Heart right ventricle (tissue), 16 donors: ENCODE results near the gene PJA1. TPM values are rescaled to one million over a fixed set of nuclear protein-coding genes. Genes with fewer than 3 reads are reported as not detected.

Experiments
- ATAC-seq, 8 donors: fragments of 200-7000 bp; cut with Tn5 transposase; one replicate each; pipeline ENCODE4 v1.9.1; 2020; ENCODE audit warnings: mild to moderate bottlenecking in 8 of 8, moderate library complexity in 8 of 8, moderate number of reproducible peaks in 1 of 8
- DNase-seq, 2 donors: peaks; one replicate each; pipeline ENCODE4 v3.0.0-alpha.2; 2020
- H3K27ac ChIP-seq, 10 donors: fragments of 200-600 bp; sonication (generic) in 2 of 10; one replicate each; pipeline versions ENCODE4 v1.5.0 to v1.8.0; 2020 to 2022; ENCODE audit warnings: mild to moderate bottlenecking in 3 of 10
- H3K27me3 ChIP-seq, 7 donors: fragments of 200-600 bp; one replicate each; pipeline ENCODE4 v1.8.0; 2021 to 2022; ENCODE audit warnings: mild to moderate bottlenecking in 2 of 7
- H3K36me3 ChIP-seq, 9 donors: fragments of 200-600 bp; sonication (generic) in 1 of 9; one replicate each; pipeline versions ENCODE4 v1.5.0 to v1.8.0; 2020 to 2022; ENCODE audit warnings: mild to moderate bottlenecking in 2 of 9
- H3K4me1 ChIP-seq, 9 donors: fragments of 200-600 bp; sonication (generic) in 1 of 9; one replicate each; pipeline versions ENCODE4 v1.5.0 to v1.8.0; 2020 to 2022; ENCODE audit warnings: mild to moderate bottlenecking in 4 of 9
- H3K4me3 ChIP-seq, 10 donors: fragments of 200-600 bp; sonication (generic) in 2 of 10; one replicate each; pipeline versions ENCODE4 v1.5.0 to v1.8.0; 2020 to 2022; ENCODE audit warnings: mild to moderate bottlenecking in 7 of 10, moderate library complexity in 2 of 10
- H3K9me3 ChIP-seq, 11 donors: fragments of 200-600 bp in 10 of 11; sonication (generic) in 2 of 11; one replicate each; pipeline versions ENCODE4 v1.5.0 to v1.8.0; 2013 to 2022; ENCODE audit warnings: mild to moderate bottlenecking in 2 of 11, control low read depth in 1 of 11, moderate library complexity in 1 of 11
- CTCF ChIP-seq, 9 donors: fragments of 200-600 bp; sonication (generic) in 2 of 9; IDR thresholded peaks; one replicate each; pipeline versions ENCODE4 v1.5.0 to v1.8.0; 2021 to 2022; ENCODE audit warnings: antibody characterized with exemption in 9 of 9, mild to moderate bottlenecking in 5 of 9, moderate library complexity in 1 of 9
- WGBS, 2 donors: extraction: QIAGEN DNeasy Blood & Tissue Kit; methylation state at CpG; one replicate each; pipeline ENCODE4 v1.1.7; 2013; ENCODE audit warnings: inconsistent platforms in 1 of 2; 5-methylcytosine and 5-hydroxymethylcytosine counted together
- intact Hi-C, 10 donors: fragments of 100-400 bp; cut with DNase I; formaldehyde crosslinking; loops; one replicate each; pipeline versions ENCODE4 v1.11.1 to v1.14.2; 2022
- polyA plus RNA-seq, 2 donors: library from polyadenylated mRNA; stranded (reverse); fragments of 200-250 nt; gene quantifications; one replicate each; pipeline ENCODE4 v1.2.3, GENCODE V29; 2013
- total RNA-seq, 10 donors: library from RNA; stranded (reverse); fragmentation: NEBNext Ultra II Directional in 3 of 10; extraction: Animal tissue kit (Norgen Biotek cat#: 25700) in 3 of 10; gene quantifications; one replicate each; pipeline versions ENCODE4 v1.2.1 to v1.2.4, GENCODE V29; 2021 to 2023
- donor health status: Arrhythmogenic right ventricular cardiomyopathy.
- donor health status: ischemic (EF 13 %, LVEDD 7.1; RV severe dilation, severe dysfunction).
- donor health status: healthy with polysubstance abuse.
- donor health status: DM: no; HTN: yes; CAD: no.
- donor health status: DM: no; HTN: no; CAD: no.
- donor health status: ischemic (EF 25% LVEDD 6.9; RV normal size, moderate dysfunction).
- donor health status: ischemic (EF 25% LVEDD 5.7; RV mildly dilated, moderate dysfunction).
- donor health status: healthy.
- donor health status: DM: yes; HTN: yes; CAD: no.
- donor health status: Ischemic cardiomyopathy.
- donor health status: ischemic (EF 35%, LVEDD 5.7; RV mildly dilated, moderate dysfunction).
- donor health status: nonischemic (EF 11% LVEDD 7.7; RV severe dilation, severe dysfunction).
- donor health status: DM: yes; HTN: yes; CAD: no.
- donor health status: PGD.
- donor health status: ischemic (EF 29% LVEDD 5.4; RV normal size, mild dysfunction).
- donor health status: nonischemic (EF 23%, LVEDD 6.1; RV moderate dilation, normal function).

Gene PJA1
- total and polyA plus RNA-seq, 12 donors = 4.5 to 20.2 (median 15.0) TPM

DNA sequence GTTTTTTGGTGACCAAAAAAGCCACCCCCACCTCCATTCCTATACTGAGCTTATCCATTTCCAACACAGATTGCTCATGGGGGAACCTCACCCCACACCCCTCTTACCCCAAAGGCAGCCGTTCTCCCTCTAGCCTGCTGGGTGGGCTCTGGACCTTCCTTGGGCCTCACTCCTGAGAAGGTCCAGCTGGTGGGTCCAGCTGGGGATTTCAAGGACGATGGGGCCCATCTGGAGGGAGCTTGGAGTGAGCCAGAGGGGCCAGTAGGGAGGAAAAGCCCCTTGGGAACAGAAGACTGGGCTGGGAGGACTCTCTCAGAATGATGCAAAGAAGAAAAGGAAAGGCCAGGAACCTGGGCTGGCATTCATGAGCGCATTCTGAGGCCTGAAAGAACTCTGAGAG lies 42.0 kb upstream of the PJA1 start:
- Histone ChIP-seq H3K27ac (no peak overlapping the region), H3K27me3 (peaks cover 0 to 10% (median 0%) of the 10 kb centered on the region in 7 donors), H3K36me3 (no peaks in the 10 kb centered on the region), H3K4me3 (no peak overlapping the region), H3K9me3 (no peaks in the 10 kb centered on the region), H3K4me1 (peaks cover 0 to 9% (median 0%) of the 10 kb centered on the region in 9 donors)
- DNase-seq (no peak), ATAC-seq (no peak)
- TF ChIP-seq CTCF (IDR thresholded peaks at IDR 0.05) = no peak
- WGBS, 2 donors = 75 to 78% methylated on average over 3 of the region's 3 CpGs
- intact Hi-C loops = loop anchor here in 1 of 10 donors (5.0 kb wide), 1 partner anchor 380 kb away; the partner anchor contains the start of gene EFNB1

DNA sequence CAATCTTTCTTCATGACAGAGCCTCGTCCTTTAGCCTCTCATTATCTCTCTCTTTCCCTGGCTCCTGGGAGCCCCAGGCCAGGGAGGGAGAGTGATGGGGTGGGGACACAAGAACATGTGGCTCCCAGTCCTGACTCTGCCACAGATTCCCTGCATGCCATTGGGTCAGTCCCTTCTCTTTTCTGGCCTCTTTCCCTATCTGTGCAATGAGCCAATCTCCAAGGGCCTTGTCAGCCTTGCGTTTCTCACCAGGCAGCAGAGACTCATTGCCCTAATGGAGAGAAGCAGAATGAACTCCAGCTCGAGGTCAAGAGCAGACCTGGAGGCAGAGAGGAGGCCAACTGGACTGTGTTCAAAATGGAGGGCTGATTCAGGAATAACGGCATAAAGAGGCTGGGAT lies 38.4 kb upstream of the PJA1 start:
- no peak overlapping the region for H3K4me3 ChIP-seq
- ATAC-seq (peak in 4 of 8 donors; percentile 35 to 75 (median 42)), DNase-seq (peak in 1 of 2 donors; percentile 5)
- intact Hi-C loops = no loop called here
- no peaks in the 10 kb centered on the region for H3K4me1 ChIP-seq
- WGBS, 2 donors = 45 to 49% methylated on average over 4 of the region's 4 CpGs
- H3K36me3 ChIP-seq = no peaks in the 10 kb centered on the region
- no peaks in the 10 kb centered on the region for H3K9me3 ChIP-seq
- no peak overlapping the region for H3K27ac ChIP-seq
- H3K27me3 ChIP-seq = peaks cover 0 to 10% (median 0%) of the 10 kb centered on the region in 7 donors
- TF ChIP-seq CTCF (IDR thresholded peaks at IDR 0.05) = no peak

DNA sequence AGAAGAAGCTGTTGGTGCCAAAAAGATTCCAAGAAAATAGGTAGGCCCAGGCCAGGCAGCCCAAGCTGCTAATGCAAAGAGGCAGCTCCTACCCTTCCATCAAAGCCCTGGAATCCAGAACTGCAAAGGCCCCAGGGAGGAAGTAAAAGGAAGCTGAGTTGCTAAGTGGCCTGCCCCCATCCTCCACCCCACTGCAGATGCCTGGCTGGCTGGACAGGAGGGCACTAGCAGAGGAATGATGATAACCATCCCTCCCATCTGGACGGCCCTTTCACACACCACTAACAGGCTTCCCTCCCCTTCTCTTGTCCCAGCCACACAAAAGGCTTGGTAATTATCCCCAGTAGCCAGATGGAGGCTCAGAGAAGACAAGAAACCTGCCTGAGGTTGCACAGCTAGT lies 32.4 kb upstream of the PJA1 start:
- WGBS, 2 donors = 69 to 82% methylated on average over 1 of the region's 1 CpG
- no peak for TF ChIP-seq CTCF (IDR thresholded peaks at IDR 0.05)
- Histone ChIP-seq H3K4me1 (no peaks in the 10 kb centered on the region), H3K36me3 (no peaks in the 10 kb centered on the region), H3K9me3 (no peaks in the 10 kb centered on the region), H3K27me3 (peaks cover 0 to 39% (median 0%) of the 10 kb centered on the region in 7 donors), H3K27ac (no peak overlapping the region), H3K4me3 (no peak overlapping the region)
- no peak for DNase-seq
- intact Hi-C loops = no loop called here
- no peak for ATAC-seq

DNA sequence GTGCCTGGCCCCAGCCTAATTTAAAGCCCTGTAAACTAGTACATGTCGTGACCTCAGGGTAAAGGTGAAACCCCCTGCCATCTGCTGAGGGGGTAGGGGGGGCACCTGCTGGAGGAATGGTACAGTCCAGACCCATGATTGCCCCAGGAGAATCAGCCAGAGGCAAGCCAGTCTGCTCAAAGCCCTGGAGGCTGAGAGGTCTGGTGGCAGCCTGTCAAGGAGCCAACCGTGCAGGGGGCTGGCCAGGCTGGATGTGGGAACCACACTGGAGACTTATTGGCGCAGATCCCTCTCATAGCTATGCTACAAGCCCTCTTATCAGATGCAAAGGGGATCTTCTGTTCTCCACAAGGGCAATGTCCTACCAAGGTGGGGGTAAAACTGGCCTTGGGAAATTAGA lies 31.4 kb upstream of the PJA1 start:
- Histone ChIP-seq H3K27ac (no peak overlapping the region), H3K4me3 (no peak overlapping the region), H3K9me3 (no peaks in the 10 kb centered on the region), H3K4me1 (no peaks in the 10 kb centered on the region), H3K27me3 (peaks cover 0 to 35% (median 0%) of the 10 kb centered on the region in 7 donors), H3K36me3 (no peaks in the 10 kb centered on the region)
- DNase-seq (no peak), ATAC-seq (no peak)
- intact Hi-C loops = no loop called here
- WGBS, 2 donors = 80 to 84% methylated on average over 3 of the region's 3 CpGs
- no peak for TF ChIP-seq CTCF (IDR thresholded peaks at IDR 0.05)
